NK-92 treated with Interleukin-12 subunit alpha and Interleukin-12 subunit beta, amount 100 ng/mL, for 24 hours (cell line): ENCODE data around the gene C19orf47.

ENCODE experiments used
- DNase-seq: peaks from one replicate; lab custom pipeline; 2025; lab: John Stamatoyannopoulos, UW

C19orf47 gene

DNA sequence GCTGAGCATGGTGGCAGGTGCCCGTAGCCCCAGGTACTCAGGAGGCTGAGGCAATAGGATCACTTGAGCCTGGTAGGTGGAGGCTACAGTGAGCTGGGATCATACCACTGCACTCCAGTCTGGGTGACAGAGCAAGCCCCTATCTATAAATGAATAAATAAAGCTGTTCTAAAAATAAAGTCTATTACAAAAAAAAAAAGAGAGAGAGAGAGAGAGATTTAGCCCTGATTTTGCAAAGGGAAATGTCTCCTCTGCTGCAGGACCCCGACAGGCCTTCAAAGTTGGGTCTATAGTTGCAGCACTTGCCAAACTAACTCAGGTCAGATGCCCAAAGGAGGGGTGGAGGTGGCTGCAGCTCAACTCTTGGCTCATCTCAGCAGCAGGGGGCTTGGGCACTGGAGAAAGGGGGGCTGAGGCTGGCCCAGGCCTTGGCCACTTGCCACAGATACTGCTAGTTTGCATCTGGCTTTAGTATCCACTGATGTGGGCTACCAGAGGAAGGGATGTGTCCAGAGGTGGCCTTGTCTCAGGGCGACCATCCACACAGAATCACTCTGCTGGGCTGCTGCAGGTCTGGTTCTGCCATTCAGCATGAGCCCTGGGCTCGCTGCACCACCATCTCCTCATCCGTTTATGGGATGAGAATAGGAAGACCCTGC, 32.3 kb downstream of the C19orf47 start:
- DNase-seq = no peak

DNA sequence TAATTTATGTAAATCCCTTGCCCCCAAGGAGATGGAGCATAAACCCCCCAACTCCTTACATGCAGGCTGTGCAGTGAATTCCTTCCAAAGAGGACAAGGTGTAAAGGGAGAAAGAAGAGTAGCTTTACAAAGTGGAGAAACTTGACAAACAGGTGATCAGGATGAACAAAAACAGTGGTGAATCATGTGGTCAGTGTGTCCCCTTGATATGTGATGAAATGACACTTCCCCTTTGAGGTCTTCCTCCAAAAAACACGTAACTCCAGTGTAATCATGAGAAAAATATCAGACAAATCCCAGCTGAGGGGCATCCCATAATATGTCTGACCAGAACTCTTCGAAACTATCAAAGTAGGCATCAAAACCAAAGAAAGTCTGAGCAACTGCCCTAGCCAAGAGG, 33.5 kb downstream of the C19orf47 start:
- no peak for DNase-seq

DNA sequence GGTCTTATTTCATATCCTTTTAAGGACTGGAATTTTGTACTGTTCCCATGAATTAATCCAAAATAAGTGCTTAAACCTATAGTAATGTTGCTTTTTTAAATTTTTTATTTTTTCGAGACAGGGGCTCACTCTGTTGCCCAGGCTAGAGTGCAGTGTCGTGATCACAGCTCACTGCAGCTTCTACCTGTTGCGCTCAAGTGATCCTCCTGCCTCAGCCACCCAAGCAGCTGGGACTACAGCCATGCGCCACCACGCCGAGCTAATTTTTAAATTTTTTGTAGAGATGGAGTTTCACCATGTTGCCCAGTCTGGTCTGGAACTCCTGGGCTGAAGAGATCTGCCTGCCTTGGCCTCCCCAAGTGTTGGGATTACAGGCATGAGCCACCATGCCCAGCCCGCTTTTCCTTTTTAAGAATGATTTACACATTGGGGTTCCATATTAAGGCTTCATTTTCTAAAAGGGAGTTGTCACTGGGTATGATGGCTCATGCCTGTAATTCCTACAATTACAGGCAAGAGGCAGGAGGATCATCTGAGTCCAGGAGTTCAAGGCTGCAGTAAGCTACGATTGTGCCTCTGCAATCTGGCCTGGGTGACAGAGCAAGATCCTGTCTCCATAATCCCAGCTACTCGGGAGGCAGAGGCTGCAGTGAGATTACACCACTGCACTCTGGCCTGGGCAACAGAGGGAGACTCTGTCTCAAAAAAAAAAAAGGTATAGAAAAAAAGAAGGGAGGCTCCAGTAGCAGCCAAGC, 34.8 kb downstream of the C19orf47 start:
- DNase-seq = no peak

DNA sequence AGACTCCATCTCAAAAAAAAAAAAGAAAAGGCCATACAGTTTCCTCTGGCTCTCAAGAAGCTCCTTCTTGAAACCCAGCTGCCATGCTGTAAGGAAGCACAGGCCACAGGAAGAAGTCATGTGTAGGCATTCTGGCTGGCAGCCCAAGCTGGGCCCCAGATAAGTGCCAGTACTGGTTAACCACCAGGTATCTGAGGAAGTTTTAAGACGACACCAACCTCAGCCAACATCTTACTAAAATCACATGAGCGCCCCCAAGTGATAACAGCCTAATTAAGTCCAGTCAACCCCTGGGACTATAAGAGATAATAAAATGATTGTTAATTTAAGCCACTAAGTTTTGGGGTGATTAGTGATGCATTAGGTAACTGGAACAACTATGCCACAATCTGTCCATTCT, 35.7 kb downstream of the C19orf47 start:
- no peak for DNase-seq

- no peak for DNase-seq
Measured at GRCh38 chr19:40309666-40310065, 38.5 kb downstream of the C19orf47 start.

DNA sequence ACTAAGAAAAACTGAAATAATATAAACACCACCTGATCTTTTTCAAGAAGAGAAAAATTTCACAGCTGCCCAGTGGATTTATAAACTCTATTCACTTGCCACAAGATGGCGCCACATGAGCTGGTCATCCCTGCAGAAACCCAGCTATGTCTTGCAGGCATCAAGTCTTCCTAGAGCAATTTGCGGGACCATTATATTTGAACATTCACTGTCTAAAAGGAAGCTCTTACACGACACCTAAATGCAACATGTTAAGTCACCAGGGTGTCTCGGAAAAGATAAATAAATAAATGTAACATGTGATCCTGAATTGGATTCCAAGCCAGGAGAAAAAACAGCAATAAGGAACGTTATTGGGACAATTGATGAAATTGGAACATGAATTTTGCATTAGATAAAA, 42.8 kb downstream of the C19orf47 start:
- DNase-seq = peak; percentile 48

DNA sequence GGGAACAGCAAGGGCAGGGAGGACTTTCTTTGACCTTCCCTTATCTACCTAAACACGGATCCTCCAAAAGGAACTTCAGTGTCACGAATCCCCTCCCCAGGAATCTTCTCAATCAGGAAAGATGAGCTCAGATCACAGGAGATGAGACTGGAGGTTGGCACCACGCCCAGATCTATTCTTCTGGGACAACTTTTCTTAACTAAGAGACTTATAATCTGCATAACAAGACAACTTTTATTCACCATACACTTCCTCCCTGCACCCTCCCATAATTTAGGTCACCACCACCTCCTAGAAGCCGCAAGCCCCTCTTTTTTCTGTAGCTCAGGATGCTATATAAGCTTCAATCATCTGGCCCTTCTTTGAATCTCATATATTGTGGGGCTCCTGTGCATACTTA, 43.9 kb downstream of the C19orf47 start:
- no peak for DNase-seq

- DNase-seq = no peak
Measured at GRCh38 chr19:40303765-40304164, 44.4 kb downstream of the C19orf47 start.

DNA sequence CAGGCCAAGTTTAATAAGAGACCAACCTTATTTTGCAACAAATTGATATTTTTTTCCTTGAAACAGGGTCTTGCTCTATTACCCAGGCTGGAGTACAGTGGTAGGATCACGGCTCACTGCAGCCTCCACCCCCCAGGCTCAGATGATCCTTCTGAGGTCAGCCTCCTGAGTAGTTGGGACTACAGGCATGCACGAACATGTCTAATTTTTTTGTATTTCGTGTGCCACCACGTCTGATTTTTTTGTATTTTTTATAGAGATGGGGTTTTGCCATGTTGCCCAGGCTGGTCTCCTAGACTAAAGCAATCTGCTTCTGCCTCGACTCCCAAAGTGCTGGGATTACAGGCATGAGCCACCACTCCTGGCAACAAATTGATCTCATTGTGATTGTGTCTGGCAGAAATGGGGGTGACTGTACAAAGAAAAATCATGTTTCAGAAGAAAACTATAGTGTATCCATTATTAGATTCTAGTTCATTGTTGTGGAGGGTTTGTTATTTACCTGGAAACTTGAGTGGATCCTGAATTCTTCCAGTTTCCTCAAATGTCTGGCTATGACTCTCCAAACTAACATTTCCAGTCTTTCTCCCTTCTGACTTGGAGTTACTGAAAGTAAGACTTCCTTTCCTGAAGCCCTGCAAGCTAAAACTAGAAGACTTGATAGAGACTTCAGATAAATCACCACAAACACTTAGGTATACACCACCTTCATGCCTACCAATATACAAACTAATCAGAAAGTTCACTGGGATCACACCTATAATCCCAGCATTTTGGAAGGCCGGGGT, 45.8 kb downstream of the C19orf47 start:
- no peak for DNase-seq

- no peak for DNase-seq
Measured at GRCh38 chr19:40300668-40301067, 47.5 kb downstream of the C19orf47 start.

DNA sequence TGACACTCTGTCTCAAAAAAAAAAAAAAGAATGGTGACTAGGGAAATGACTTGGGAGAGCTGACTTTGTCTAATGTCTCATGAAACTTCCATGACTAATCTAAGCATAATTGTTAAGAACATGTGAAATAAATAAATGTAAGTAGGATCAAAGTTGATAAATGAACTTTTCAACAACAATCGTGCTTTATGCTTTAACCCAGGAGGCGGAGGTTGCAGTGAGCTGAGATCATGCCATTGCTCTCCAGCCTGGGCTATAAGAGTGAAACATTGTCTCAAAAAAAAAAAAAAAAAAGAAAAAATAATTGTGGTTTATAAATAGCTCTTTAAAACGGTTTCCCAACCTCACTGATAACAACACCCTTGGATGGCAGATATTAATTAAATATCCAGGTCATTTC, 50.2 kb downstream of the C19orf47 start:
- no peak for DNase-seq

- no peak for DNase-seq
Measured at GRCh38 chr19:40294560-40294959, 53.6 kb downstream of the C19orf47 start.

GRCh38 chr19:40286971-40287421, 61.2 kb downstream of the C19orf47 start:
- no peak for DNase-seq

DNA sequence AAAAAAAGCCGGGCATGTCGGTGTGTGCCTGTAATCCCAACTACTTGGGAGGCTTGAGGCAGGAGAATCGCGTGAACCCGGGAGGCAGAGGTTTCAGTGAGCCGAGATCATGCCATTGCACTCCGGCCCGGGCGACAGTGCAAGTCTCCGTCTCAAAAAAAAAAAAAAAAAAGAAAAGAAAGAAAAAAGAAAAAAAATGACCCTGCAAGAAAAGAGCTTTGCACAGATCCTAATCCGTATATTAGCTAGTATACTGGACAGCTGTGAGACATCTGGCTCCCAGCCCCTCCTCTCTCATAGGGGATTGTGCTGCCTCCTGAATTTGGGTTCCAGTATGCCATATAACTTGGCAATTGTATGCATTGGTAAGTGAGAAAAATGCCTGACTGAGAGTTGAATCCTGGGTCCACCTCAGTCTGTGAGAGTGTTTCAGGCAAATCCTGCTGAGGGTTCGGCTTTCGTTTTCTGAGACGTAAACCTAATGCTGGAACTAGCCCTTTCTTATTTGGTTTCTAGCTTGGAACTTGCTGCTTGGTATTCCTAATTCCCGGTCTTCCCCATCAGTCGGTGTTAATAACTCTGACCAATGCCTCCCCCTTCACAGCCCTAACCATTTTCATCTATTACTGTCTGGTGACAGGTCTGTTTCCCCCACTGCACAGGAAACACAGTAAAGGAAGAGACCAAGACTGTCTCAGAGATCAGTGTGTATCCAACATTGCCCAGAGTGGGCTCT, 61.8 kb downstream of the C19orf47 start:
- no peak for DNase-seq

DNA sequence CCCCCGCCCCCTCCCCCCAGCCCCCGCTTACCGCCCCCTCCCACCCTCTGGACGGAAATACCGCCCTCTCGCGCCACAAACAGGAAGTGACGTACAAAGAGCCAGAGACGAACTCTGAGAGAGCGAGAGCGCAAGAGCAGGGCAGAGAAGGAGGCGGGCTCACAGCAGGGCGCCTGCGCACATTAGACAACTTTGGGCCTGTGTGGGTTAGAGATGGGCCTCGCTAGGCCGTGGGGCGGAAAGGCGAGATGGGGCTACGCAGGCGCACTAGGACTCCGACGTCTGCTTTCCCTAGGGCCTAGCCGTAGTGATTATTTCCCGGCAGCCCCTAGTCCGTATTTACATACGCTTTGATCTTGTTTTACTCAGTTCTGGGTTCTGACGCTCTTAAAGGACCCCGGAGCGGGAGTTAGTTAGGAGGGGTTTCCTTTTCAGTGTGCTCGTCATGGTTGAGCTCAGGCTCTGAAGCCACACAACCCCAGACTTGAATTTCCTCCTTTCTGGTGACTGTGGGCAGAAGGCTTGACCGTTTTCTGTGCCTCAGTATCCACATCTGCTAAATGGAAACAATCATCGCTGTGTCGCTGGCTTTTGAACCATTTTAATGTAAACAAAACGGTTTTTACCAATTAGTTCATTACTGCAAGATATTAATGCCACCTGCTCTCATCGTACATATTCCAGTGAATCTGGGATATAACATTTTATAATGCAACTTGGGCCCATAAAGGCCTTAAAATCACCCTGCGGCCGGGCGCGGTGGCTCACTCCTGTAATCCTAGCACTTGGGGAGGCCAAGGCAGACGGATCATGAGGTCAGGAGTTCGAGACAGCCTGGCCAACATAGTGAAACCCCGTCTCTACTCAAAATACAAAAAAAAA, 62.6 kb downstream of the C19orf47 start:
- DNase-seq = peak; percentile 98

- DNase-seq = peak; percentile 77
Measured at GRCh38 chr19:40284501-40285352, 63.5 kb downstream of the C19orf47 start, which contains the start of gene AKT2. AKT2 (minus strand) TSS chr19:40285345; CDS start chr19:40265267, 20,078 bp downstream.

GRCh38 chr19:40284251-40284500, 64.0 kb downstream of the C19orf47 start:
- no peak for DNase-seq

GRCh38 chr19:40283414-40284250, 64.6 kb downstream of the C19orf47 start:
- no peak for DNase-seq

- no peak for DNase-seq
Measured at GRCh38 chr19:40282920-40283319, 65.3 kb downstream of the C19orf47 start.
